HG03575 (cell line): Measurements from ENCODE around the gene SULT2B1.
"Not testable (repeated sequence)": the region's sequence is repeated elsewhere in the genome, so short reads cannot be mapped to it uniquely, and the experiment has no call there.

Experiments used
- ATAC-seq: cut with Tn5 transposase; IDR thresholded peaks from one replicate; pipeline ENCODE4 v1.9.1; 2021; ENCODE audit not compliant: unreplicated experiment, insufficient number of reproducible peaks, low FRiP score; ENCODE audit errors: extremely low read depth

Gene SULT2B1

DNA sequence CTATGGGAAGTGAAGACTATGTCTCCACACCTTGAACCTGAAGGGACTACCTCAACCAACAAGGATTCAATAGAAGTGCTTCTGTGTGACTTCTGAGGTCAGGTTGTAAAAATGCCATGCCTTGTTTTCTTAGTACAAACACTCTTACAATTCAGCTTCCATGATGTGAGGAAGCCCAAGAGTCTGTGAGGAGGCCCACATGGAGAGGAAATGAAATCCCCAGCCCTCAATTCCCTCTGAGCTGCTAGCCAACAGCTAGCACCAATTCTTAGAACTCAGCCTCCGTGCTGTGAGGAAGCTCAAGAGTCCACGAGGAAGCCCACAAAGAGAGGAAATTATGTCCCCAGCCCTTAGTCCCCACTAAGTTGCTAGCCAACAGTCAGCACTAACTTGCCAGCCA is 27.8 kb upstream of the SULT2B1 start:
- ATAC-seq = no peak

- no peak for ATAC-seq
Measured at GRCh38 chr19:48524732-48525131, 27.2 kb upstream of the SULT2B1 start.

GRCh38 chr19:48529156-48529555 is 22.8 kb upstream of the SULT2B1 start:
- no peak for ATAC-seq

GRCh38 chr19:48530066-48530720 is 21.8 kb upstream of the SULT2B1 start:
- ATAC-seq = no peak

DNA sequence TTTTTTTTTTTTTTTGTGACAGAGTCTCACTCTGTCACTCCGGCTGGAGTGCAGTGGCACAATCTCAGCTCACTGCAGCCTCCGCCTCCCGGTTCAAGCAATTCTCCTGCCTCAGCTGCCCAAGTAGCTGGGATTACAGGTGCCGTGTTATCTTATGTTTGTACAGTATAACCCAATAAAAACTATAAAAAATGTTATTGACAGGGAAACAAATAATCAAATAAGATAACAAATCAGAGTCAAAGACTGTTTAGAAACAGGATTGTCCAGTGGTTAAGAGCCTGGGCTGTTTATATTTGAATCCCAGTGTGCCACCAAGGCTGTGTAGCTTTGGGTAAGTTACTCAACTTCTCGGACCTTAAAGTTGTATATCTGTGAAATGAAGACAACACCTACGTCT is 21.2 kb upstream of the SULT2B1 start:
- ATAC-seq = no peak

DNA sequence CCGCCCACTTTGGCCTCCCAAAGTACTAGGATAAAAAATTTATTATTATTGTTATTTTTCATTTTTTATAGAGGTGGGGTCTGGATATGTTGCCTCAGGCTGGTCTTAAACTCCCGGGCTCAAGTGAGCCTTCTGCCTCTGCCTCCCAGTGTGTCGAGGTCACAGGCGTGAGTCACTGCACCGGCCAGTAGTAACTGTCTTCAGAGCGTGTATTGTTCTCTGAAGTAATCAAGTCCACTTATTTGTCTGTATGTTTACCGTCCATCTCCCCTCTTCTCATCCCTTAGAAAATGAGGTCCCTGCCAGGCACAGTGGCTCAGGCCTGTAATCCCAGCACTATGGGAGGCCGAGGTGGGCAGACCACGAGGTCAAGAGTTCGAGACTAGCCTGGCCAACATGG is 18.2 kb upstream of the SULT2B1 start:
- no peak for ATAC-seq

DNA sequence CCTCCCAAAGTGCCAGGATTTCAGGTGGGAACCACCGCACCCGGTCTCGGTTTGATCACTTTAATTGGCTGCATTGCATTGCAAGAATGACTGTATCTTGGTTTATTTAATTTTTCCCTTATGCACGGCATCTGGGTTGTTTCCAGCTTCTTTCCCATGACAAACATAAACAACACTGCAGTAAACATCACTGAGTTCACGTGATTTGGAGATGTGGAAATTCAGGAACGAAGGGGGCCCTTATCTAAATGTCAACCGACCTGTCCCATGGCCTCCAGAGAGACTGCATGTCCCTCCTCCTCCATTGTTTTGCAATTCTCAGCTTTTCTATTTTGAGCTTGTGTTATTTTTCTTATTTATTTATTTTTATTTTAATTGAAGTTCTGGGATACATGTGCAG is 14.4 kb upstream of the SULT2B1 start:
- no peak for ATAC-seq

- ATAC-seq = not testable (repeated sequence)
Measured at GRCh38 chr19:48538057-48538456, 13.9 kb upstream of the SULT2B1 start.

GRCh38 chr19:48539503-48540096 is 12.4 kb upstream of the SULT2B1 start:
- ATAC-seq = no peak

DNA sequence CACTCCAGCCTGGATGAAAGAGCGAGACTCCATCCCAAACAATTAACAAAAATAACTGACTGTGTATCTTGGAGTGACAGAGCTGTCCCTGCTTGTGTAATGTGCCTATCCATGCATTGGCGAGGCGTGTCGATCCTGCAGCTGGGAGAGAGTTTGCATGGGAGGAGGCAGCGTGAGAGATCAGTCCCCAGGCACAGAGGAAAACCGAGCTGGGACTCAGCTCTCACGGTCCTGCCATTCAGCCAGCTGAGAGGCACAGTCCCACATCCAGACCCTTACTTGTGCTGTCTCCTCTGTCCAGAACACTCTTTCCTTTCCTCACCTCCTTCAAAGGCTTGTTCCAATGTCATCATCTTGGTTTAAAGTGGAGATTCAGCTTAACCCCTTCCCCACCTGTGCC is 11.9 kb upstream of the SULT2B1 start:
- no peak for ATAC-seq

DNA sequence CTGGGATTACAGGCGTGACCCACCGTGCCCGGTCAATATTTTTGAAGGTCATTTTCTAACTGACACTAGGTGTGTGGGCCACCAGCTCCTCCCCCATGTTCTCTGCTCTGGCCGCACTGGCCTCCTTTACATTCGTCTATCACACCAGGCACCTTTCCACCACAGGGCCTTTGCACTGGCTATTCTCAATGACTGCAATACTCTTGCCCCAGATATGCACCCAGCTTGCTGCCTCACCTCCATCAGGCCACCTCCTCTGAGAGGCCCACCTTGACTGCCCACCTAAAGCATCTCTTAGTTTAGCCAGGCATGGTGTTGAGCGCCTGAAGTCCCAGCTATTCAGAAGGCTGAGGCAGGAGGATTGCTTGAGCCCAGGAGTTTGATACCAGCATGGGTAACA is 10.2 kb upstream of the SULT2B1 start:
- ATAC-seq = no peak

GRCh38 chr19:48543121-48543710 is 8.8 kb upstream of the SULT2B1 start:
- no peak for ATAC-seq

- ATAC-seq = no peak
Measured at GRCh38 chr19:48544856-48545750, 6.9 kb upstream of the SULT2B1 start.

DNA sequence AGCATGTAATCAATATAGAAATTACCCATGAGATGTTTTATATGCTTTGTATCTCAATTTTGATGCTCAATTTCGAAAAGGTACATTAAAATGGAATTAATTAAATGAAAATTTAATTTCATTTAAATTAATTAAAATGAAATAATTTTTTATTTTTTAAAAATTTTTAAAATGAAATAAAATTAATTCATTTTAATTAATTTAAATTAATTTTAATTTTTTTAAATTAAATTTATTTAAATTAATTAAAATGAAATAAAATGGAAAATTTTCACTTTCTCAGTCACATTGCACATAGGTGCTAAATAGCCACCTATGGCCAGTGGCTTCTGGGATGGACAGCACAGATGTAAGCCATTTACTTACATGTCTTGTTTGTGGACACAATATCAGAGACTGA is 4.2 kb upstream of the SULT2B1 start:
- ATAC-seq = no peak

DNA sequence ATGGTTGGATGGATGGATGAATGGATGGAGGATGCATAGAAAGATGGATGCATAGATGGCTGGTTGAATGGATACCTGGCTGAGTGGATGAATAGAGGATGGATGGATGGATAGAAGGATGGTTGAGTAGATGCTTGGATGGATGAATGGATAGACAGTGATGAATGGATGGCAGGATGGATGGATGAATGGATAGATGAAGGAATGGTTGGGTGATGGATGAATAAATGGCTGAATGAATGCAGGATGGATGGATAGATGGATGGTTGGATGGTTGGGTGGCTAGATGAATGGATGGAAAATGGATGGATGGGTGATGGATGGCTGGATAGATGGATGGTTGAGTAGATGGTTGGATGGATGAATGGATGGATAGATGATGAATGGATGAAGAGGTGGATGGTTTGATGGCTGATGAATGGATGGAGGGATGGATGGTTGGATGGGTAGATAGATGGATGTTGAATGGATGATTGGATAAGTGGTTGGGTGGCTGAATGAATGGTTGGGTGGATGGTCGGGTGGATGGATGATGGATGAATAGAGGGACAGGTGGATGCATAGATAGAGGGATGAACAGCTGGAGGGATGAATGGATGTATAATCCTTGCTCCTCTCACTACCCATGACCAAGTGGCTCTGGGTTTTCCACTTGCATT is 3.6 kb upstream of the SULT2B1 start:
- ATAC-seq = no peak

GRCh38 chr19:48549380-48549779 is 2.6 kb upstream of the SULT2B1 start:
- ATAC-seq = no peak

DNA sequence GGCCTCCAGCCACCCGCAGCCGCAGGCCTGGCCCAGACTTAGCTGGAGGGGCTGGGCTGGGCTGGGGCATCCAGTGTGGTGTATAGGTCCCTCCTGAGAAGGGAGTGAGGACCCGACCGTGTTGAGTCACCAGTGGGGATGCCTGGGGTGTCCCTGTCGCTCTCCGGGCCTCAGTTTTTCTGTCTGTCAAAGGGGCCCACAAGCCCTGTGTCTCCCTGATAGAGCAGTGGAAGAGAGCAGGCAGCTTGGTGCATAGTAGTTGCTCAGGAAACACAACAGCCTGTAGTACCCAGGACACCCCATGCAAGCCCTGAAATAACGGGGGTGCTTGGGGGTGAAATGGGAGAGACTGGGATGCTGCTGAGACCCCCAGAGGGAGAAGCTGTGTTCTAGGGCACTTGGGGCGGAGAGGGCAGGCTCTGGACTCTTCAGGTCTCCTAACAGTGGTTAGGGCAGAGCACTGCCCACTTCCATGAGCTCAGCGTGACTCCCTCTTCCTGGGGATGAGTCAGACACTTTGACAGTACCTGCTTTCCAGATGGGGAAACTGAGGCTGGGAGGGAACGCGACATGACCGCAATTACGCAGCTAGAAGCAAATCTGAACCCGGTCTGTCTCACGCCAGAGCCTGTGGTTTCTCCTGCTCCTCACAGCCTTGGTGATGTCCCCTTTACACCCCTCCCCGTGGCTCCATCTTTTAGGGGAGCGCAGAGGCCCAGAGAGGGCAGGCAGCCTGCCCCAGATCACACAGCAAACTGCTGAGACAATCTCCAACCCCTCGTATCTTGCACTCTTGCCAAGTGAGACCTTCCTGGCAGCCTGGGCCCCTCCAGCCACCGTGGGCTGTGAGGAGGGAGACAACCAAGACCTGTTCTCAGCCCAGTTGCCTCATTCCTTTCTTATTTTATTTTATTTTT is 692 bp downstream of the SULT2B1 start:
- no peak for ATAC-seq

- ATAC-seq = no peak
Measured at GRCh38 chr19:48553676-48554384, 1.9 kb downstream of the SULT2B1 start.
